H1 (cell line): ENCODE measurements around the gene RPS21. TPM values are rescaled to one million over a fixed set of nuclear protein-coding genes. Genes with fewer than 3 reads are reported as not detected.

Experiments
- CTCF ChIA-PET: fragments of 300-600 bp; sonication (Branson Sonifier 250); formaldehyde crosslinking; loops from one replicate; lab custom pipeline; 2021; ENCODE audit not compliant: partially characterized antibody; lab: Charles Lee
- POLR2A ChIA-PET: fragments of 300-600 bp; sonication (Branson Sonifier 250); formaldehyde crosslinking; loops from one replicate; lab custom pipeline; 2021; ENCODE audit warnings: inconsistent platforms; ENCODE audit not compliant: partially characterized antibody; lab: Charles Lee
- DNase-seq, 2 experiments: peaks; one replicate each; pipeline versions ENCODE4 v3.0.0 to v3.0.0-alpha.2; 2010 to 2022; ENCODE audit warnings: low spot score in 2 of 2, low read depth in 1 of 2, mixed read lengths in 1 of 2
- FAIRE-seq: peaks from 2 replicates; lab custom pipeline; 2011; peaks lifted over from hg19 to GRCh38; lab: Jason Lieb, UNC
- H2AFZ ChIP-seq: 2 replicates; pipeline ENCODE4 v1.8.1; 2012; ENCODE audit warnings: low read length, inconsistent platforms
- H2AK5ac ChIP-seq: 2 replicates; pipeline ENCODE4 v1.6.1; 2013; ENCODE audit warnings: low read depth, low read length
- H2BK120ac ChIP-seq: replicated peaks from 2 replicates; pipeline ENCODE3; 2013; ENCODE audit warnings: low read depth, low read length, inconsistent platforms
- H2BK12ac ChIP-seq: 2 replicates; pipeline ENCODE4 v1.6.1; 2013; ENCODE audit warnings: low read depth, low read length
- H2BK15ac ChIP-seq: 2 replicates; pipeline ENCODE4 v1.6.1; 2013; ENCODE audit warnings: low read length
- H2BK20ac ChIP-seq: 2 replicates; pipeline ENCODE4 v1.6.1; 2013; ENCODE audit warnings: low read length
- H2BK5ac ChIP-seq: 2 replicates; pipeline ENCODE4 v1.6.1; 2013; ENCODE audit warnings: low read depth, low read length
- H3K14ac ChIP-seq: 2 replicates; pipeline ENCODE4 v1.6.1; 2013; ENCODE audit warnings: inconsistent platforms; ENCODE audit not compliant: insufficient read length
- H3K18ac ChIP-seq: 2 replicates; pipeline ENCODE4 v1.6.1; 2013; ENCODE audit warnings: low read length; ENCODE audit errors: extremely low read depth
- H3K23ac ChIP-seq: 2 replicates; pipeline ENCODE4 v1.6.1; 2013; ENCODE audit warnings: inconsistent platforms; ENCODE audit not compliant: insufficient read length
- H3K23me2 ChIP-seq: 2 replicates; pipeline ENCODE4 v1.6.1; 2013; ENCODE audit warnings: low read depth, low read length
- H3K27ac ChIP-seq: 2 replicates; pipeline ENCODE4 v1.6.1; 2011; ENCODE audit warnings: low read depth, low read length, inconsistent platforms
- H3K27me3 ChIP-seq, 4 experiments: replicated peaks in 1 of 4; 1 replicate in 1 of 4; 2 replicates in 3 of 4; pipeline versions ENCODE4 v1.6.1 to v1.8.1; 2011 to 2013; ENCODE audit warnings: low read length in 3 of 4, mild to moderate bottlenecking in 3 of 4, inconsistent platforms in 2 of 4, mixed read lengths in 2 of 4, moderate library complexity in 1 of 4; ENCODE audit not compliant: control insufficient read depth in 3 of 4, insufficient read depth in 3 of 4; ENCODE audit errors: extremely low read depth in 1 of 4
- H3K36me3 ChIP-seq, 4 experiments: 2 replicates each; pipeline versions ENCODE4 v1.6.1 to v1.8.1; 2011 to 2013; ENCODE audit warnings: mild to moderate bottlenecking in 4 of 4, low read length in 3 of 4, moderate library complexity in 2 of 4, control low read depth in 1 of 4, inconsistent platforms in 1 of 4; ENCODE audit not compliant: insufficient read depth in 4 of 4, control insufficient read depth in 2 of 4
- H3K4ac ChIP-seq: replicated peaks from 2 replicates; pipeline ENCODE3; 2013; ENCODE audit warnings: low read length, low read depth, mixed read lengths, inconsistent platforms; ENCODE audit not compliant: insufficient read length
- H3K4me1 ChIP-seq, 4 experiments: replicated peaks in 1 of 4; 1 replicate in 1 of 4; 2 replicates in 3 of 4; pipeline versions ENCODE4 v1.6.1 to v1.8.1; 2011 to 2013; ENCODE audit warnings: low read length in 3 of 4, inconsistent platforms in 2 of 4, mixed read lengths in 1 of 4; ENCODE audit not compliant: insufficient read depth in 4 of 4, control insufficient read depth in 3 of 4
- H3K4me2 ChIP-seq, 2 experiments: 2 replicates each; pipeline versions ENCODE4 v1.6.1 to v1.8.1; 2011 to 2013; ENCODE audit warnings: low read depth in 2 of 2, low read length in 2 of 2, control low read depth in 1 of 2, inconsistent platforms in 1 of 2, mild to moderate bottlenecking in 1 of 2; ENCODE audit not compliant: insufficient read depth in 1 of 2
- H3K4me3 ChIP-seq, 4 experiments: fragments of 200-600, 300-600 bp in 1 of 4; sonication (generic), shearing (Covaris generic), sonication (Bioruptor Twin) in 1 of 4; 2 replicates each; pipeline versions ENCODE4 v1.5.1 to v1.8.1; 2011 to 2016; ENCODE audit warnings: low read length in 4 of 4, low read depth in 3 of 4, control low read depth in 2 of 4, inconsistent platforms in 2 of 4, mild to moderate bottlenecking in 2 of 4, mixed read lengths in 1 of 4, moderate library complexity in 1 of 4; ENCODE audit not compliant: insufficient read depth in 2 of 4; ENCODE audit errors: extremely low read depth in 1 of 4
- H3K56ac ChIP-seq: replicated peaks from 2 replicates; pipeline ENCODE3; 2013; ENCODE audit warnings: low read depth, mild to moderate bottlenecking, mixed read lengths, low read length, inconsistent platforms; ENCODE audit not compliant: insufficient read length
- H3K79me1 ChIP-seq: 2 replicates; pipeline ENCODE4 v1.6.1; 2013; ENCODE audit warnings: low read depth, low read length, control low read depth
- H3K79me2 ChIP-seq, 2 experiments: 2 replicates each; pipeline versions ENCODE4 v1.6.1 to v1.8.1; 2012 to 2013; ENCODE audit warnings: low read length in 2 of 2, mild to moderate bottlenecking in 2 of 2, inconsistent platforms in 1 of 2; ENCODE audit not compliant: insufficient read depth in 2 of 2, control insufficient read depth in 1 of 2
- H3K9ac ChIP-seq, 4 experiments: replicated peaks in 1 of 4; 1 replicate in 1 of 4; 2 replicates in 3 of 4; pipeline versions ENCODE4 v1.6.1 to v1.8.1; 2011 to 2013; ENCODE audit warnings: low read depth in 3 of 4, low read length in 3 of 4, control low read depth in 2 of 4, mild to moderate bottlenecking in 2 of 4, moderate library complexity in 2 of 4, inconsistent platforms in 1 of 4; ENCODE audit errors: extremely low read depth in 1 of 4
- H3K9me3 ChIP-seq, 2 experiments: 2 replicates each; pipeline versions ENCODE4 v1.6.1 to v1.8.1; 2012 to 2013; ENCODE audit warnings: mild to moderate bottlenecking in 2 of 2, moderate library complexity in 2 of 2, control low read depth in 1 of 2, inconsistent platforms in 1 of 2, low read depth in 1 of 2, low read length in 1 of 2, mixed read lengths in 1 of 2; ENCODE audit not compliant: insufficient read depth in 2 of 2
- H4K20me1 ChIP-seq, 2 experiments: replicated peaks in 1 of 2; 2 replicates each; pipeline versions ENCODE3 to v1.8.1; 2011 to 2013; ENCODE audit warnings: inconsistent platforms in 2 of 2, low read length in 2 of 2, mild to moderate bottlenecking in 1 of 2; ENCODE audit not compliant: insufficient read depth in 2 of 2, control insufficient read depth in 1 of 2
- H4K5ac ChIP-seq: 2 replicates; pipeline ENCODE4 v1.6.1; 2013; ENCODE audit warnings: low read length, low read depth, mixed read lengths, inconsistent platforms; ENCODE audit not compliant: insufficient read length
- H4K8ac ChIP-seq: 2 replicates; pipeline ENCODE4 v1.8.0; 2013; ENCODE audit warnings: mild to moderate bottlenecking, moderate library complexity, low read length, inconsistent platforms; ENCODE audit not compliant: insufficient read depth; ENCODE audit errors: extremely low read depth
- H4K91ac ChIP-seq: replicated peaks from 2 replicates; pipeline ENCODE3; 2013; ENCODE audit warnings: low read length, mixed read lengths, inconsistent platforms; ENCODE audit not compliant: insufficient read length
- BCL11A ChIP-seq, 2 experiments: IDR thresholded peaks; one replicate each; pipeline ENCODE4 v1.6.1; 2011; ENCODE audit warnings: low read depth in 2 of 2, low read length in 2 of 2, mild to moderate bottlenecking in 2 of 2
- CBX5 ChIP-seq: fragments of 300-800, 300-1000 bp; sonication (generic); IDR thresholded peaks from 2 replicates; pipeline ENCODE4 v1.7.1; 2016; ENCODE audit warnings: antibody characterized with exemption, low read length, low read depth
- CEBPB ChIP-seq: IDR thresholded peaks from 2 replicates; pipeline ENCODE4 v1.6.1; 2012; ENCODE audit warnings: low read depth, low read length
- CREB1 ChIP-seq: IDR thresholded peaks from 2 replicates; pipeline ENCODE4 v1.6.1; 2012; ENCODE audit warnings: inconsistent platforms
- CTBP2 ChIP-seq: IDR thresholded peaks from 2 replicates; pipeline ENCODE4 v1.7.0; 2011; ENCODE audit warnings: borderline replicate concordance, mild to moderate bottlenecking, moderate library complexity, mixed read lengths, low read length; ENCODE audit not compliant: insufficient read depth, insufficient read length
- KDM4A ChIP-seq: IDR thresholded peaks from one replicate; pipeline ENCODE4 v1.7.1; 2012; ENCODE audit warnings: low read depth, mild to moderate bottlenecking, moderate library complexity, low read length, inconsistent platforms; ENCODE audit not compliant: severe bottlenecking
- POLR2A ChIP-seq, 2 experiments: IDR thresholded peaks; 1 replicate in 1 of 2; 2 replicates in 1 of 2; pipeline ENCODE4 v1.6.1; 2011; ENCODE audit warnings: low read depth in 2 of 2, low read length in 2 of 2, mild to moderate bottlenecking in 2 of 2; ENCODE audit errors: control extremely low read depth in 1 of 2
- RAD21 ChIP-seq, 2 experiments: IDR thresholded peaks in 1 of 2; conservative IDR thresholded peaks in 1 of 2; 2 replicates each; pipeline ENCODE4 v1.6.1; 2011; ENCODE audit warnings: low read depth in 2 of 2, low read length in 2 of 2, improper control_type of control experiment in 1 of 2, inconsistent platforms in 1 of 2, mild to moderate bottlenecking in 1 of 2, moderate library complexity in 1 of 2
- RNF2 ChIP-seq: fragments of 200-900, 300-1000 bp; sonication (generic); IDR thresholded peaks from 2 replicates; pipeline ENCODE4 v1.7.1; 2016; ENCODE audit warnings: borderline replicate concordance, low read depth, mild to moderate bottlenecking, antibody characterized with exemption, low read length; ENCODE audit not compliant: poor library complexity, severe bottlenecking; ENCODE audit errors: missing control alignments
- SIX5 ChIP-seq: IDR thresholded peaks from 2 replicates; pipeline ENCODE4 v1.6.1; 2011; ENCODE audit warnings: mild to moderate bottlenecking, low read depth, low read length
- TAF1 ChIP-seq: IDR thresholded peaks from 2 replicates; pipeline ENCODE4 v1.6.1; 2011; ENCODE audit warnings: mild to moderate bottlenecking, low read depth, low read length
- TEAD4 ChIP-seq: IDR thresholded peaks from 2 replicates; pipeline ENCODE4 v1.6.1; 2012; ENCODE audit warnings: low read depth, low read length, inconsistent platforms, mixed read lengths
- YY1 ChIP-seq: IDR thresholded peaks from 2 replicates; pipeline ENCODE4 v1.6.1; 2011; ENCODE audit warnings: low read depth, mild to moderate bottlenecking, low read length
- ZNF274 ChIP-seq: IDR thresholded peaks from 2 replicates; pipeline ENCODE4 v1.7.0; 2012; ENCODE audit warnings: low read length, borderline replicate concordance; ENCODE audit errors: extremely low read depth
- whole genome bisulfite sequencing, 2 experiments: shearing (Covaris generic) in 1 of 2; methylation state at CpG; one replicate each; pipeline versions ENCODE4 v1.1.6 to v1.1.7; 2013 to 2015; ENCODE audit warnings: low lambda C conversion rate in 2 of 2, mixed read lengths in 2 of 2, inconsistent platforms in 1 of 2, low coverage in 1 of 2, missing lambda C conversion rate in 1 of 2; ENCODE audit not compliant: insufficient replicate concordance in 2 of 2, insufficient coverage in 1 of 2, insufficient read length in 1 of 2; ENCODE audit errors: extremely low coverage in 1 of 2, missing lambda C conversion rate in 1 of 2; 5-methylcytosine and 5-hydroxymethylcytosine counted together
- polyA plus RNA-seq, 7 experiments: library from polyadenylated mRNA; depleted of rRNA in 3 of 7; stranded (reverse) in 5 of 7; unstranded in 2 of 7; fragments of >200 nt in 5 of 7; fragments of 200-250 nt in 2 of 7; gene quantifications; 1 replicate in 5 of 7; 2 replicates in 1 of 7; 4 replicates in 1 of 7; pipeline versions ENCODE4 v1.2.1 to v1.2.3, GENCODE V29; 2011 to 2013; ENCODE audit warnings: missing spikeins in 2 of 7, mixed read lengths in 2 of 7
- total RNA-seq: library from RNA; stranded (reverse); fragmentation: NEBNext Ultra II Directional; extraction: Animal tissue kit (Norgen Biotek cat#: 25700); gene quantifications from 2 replicates; pipeline ENCODE4 v1.2.1, GENCODE V29; 2021

RPS21 gene
- total and polyA plus RNA-seq, 2 of the 8 experiments (the other 6 are each of a cell fraction or from before 2014, with no cell fraction given), result 1,787 to 7,219 TPM

DNA sequence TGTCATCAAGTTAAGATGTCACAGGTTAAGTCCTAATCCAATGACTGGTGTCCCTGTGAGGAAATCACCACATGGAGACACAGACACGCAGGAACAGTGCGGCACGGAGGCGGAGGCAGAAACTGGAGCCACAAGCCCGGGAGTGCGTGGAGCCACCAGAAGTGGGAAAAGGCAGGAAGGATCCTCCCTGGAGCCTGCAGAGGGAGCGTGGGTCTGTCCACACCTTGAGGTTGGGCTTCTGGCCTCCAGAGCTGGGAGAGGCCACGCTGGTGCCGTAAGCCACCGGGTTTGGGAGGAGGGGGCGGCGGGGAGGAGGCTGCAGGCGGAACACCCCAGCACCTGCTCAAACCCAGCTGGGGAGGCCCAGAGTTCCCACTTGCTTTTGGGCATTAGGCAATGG lies 16.4 kb downstream of the RPS21 start:
- H3K4me1 ChIP-seq, result peaks cover 0 to 23% (median 11%) of the 10 kb centered on the region in 4 experiments; a peak in 6 of 7 replicates
- no peak for TF ChIP-seq TEAD4
- no peak for TF ChIP-seq RAD21 (IDR thresholded peaks at IDR 0.05 in 1 of 2, conservative IDR thresholded peaks at IDR 0.05 in 1 of 2; ENCODE audit: low read depth in 2 of 2, low read length in 2 of 2)
- TF ChIP-seq SIX5, result no peak
- no peak for TF ChIP-seq TAF1
- TF ChIP-seq CBX5, result no peak
- TF ChIP-seq YY1, result no peak
- TF ChIP-seq KDM4A, result no peak
- TF ChIP-seq POLR2A (IDR thresholded peaks at IDR 0.05; ENCODE audit: control extremely low read depth in 1 of 2, low read depth in 2 of 2, low read length in 2 of 2), result no peak
- no peak for TF ChIP-seq ZNF274
- no peak for TF ChIP-seq CTBP2
- no peak for TF ChIP-seq CEBPB
- no peak for TF ChIP-seq CREB1
- TF ChIP-seq RNF2, result no peak
- no peak for TF ChIP-seq BCL11A (IDR thresholded peaks at IDR 0.05; ENCODE audit: low read depth in 2 of 2, low read length in 2 of 2)
- H3K4me2 ChIP-seq, result no peak overlapping the region
- no peak overlapping the region for H3K9ac ChIP-seq
- DNase-seq (no peak), FAIRE-seq (no peak)
- H3K23me2 ChIP-seq, result no peaks in the 10 kb centered on the region; the same call in 1 of the 2 replicates
- H2BK12ac ChIP-seq, result no peak overlapping the region
- H3K9me3 ChIP-seq, result no peaks in the 10 kb centered on the region
- ChIA-PET CTCF (interaction anchor here (1.0 to 7.6 kb wide), 7 partner anchors 12 to 285 kb away, joined by 3 to 103 read pairs (median 3); partner anchors contain the start of gene RPS21), POLR2A (interaction anchor here (7.7 kb wide), 1 partner anchor 13 kb away, joined by 105 read pairs; the partner anchor contains the start of gene RPS21)
- H3K79me2 ChIP-seq, result no peaks in the 10 kb centered on the region; a peak in 1 of 4 replicates
- H3K27ac ChIP-seq, result no peak overlapping the region
- H2BK120ac ChIP-seq, result no peak overlapping the region
- no peak overlapping the region for H2BK15ac ChIP-seq
- no peak overlapping the region for H3K23ac ChIP-seq
- no peak overlapping the region for H3K4ac ChIP-seq
- H2AK5ac ChIP-seq, result no peak overlapping the region
- H4K20me1 ChIP-seq, result peaks cover 0 to 20% of the 10 kb centered on the region in 2 experiments
- H4K8ac ChIP-seq, result no peak overlapping the region
- H3K56ac ChIP-seq, result no peak overlapping the region
- WGBS, 2 experiments, result 88% methylated on average over 13 of the region's 13 CpGs; no CpG with 5 or more reads in 1 of the 2 experiments
- H2AFZ ChIP-seq, result no peak overlapping the region
- no peak overlapping the region for H3K14ac ChIP-seq
- H3K18ac ChIP-seq, result no peak overlapping the region
- H2BK5ac ChIP-seq, result no peak overlapping the region
- no peak overlapping the region for H2BK20ac ChIP-seq
- no peak overlapping the region for H3K4me3 ChIP-seq
- no peaks in the 10 kb centered on the region; the same call in 1 of the 2 replicates for H3K79me1 ChIP-seq
- no peak overlapping the region for H4K91ac ChIP-seq
- peaks cover 0 to 5% (median 1%) of the 10 kb centered on the region in 4 experiments; a peak in 2 of 7 replicates for H3K27me3 ChIP-seq
- H4K5ac ChIP-seq, result no peak overlapping the region
- no peaks in the 10 kb centered on the region for H3K36me3 ChIP-seq
